Bronchial epithelial cell (primary cell): ENCODE data around the gene MRPS15. TPM values are rescaled to one million over a fixed set of nuclear protein-coding genes. Genes with fewer than 3 reads are reported as not detected.

Experiments
- DNase-seq: peaks from one replicate; pipeline ENCODE4 v3.0.0-alpha.2; 2010; ENCODE audit warnings: low read depth
- FAIRE-seq: peaks from 2 replicates; lab custom pipeline; 2011; peaks lifted over from hg19 to GRCh38; lab: Jason Lieb, UNC
- H3K27me3 ChIP-seq: 2 replicates; pipeline ENCODE4 v1.5.1; 2011; ENCODE audit warnings: low read length; ENCODE audit not compliant: control insufficient read depth, insufficient read depth
- H3K36me3 ChIP-seq: 2 replicates; pipeline ENCODE4 v1.5.1; 2011; ENCODE audit warnings: low read length; ENCODE audit not compliant: control insufficient read depth, insufficient read depth
- H3K4me3 ChIP-seq: 2 replicates; pipeline ENCODE4 v1.5.1; 2011; ENCODE audit warnings: mild to moderate bottlenecking, low read depth, low read length, control low read depth
- CTCF ChIP-seq: IDR thresholded peaks from 2 replicates; pipeline ENCODE4 v1.5.1; 2011; ENCODE audit warnings: mild to moderate bottlenecking, moderate library complexity, low read length, control low read depth, inconsistent platforms; ENCODE audit not compliant: insufficient read depth, severe bottlenecking
- total RNA-seq: library from RNA; depleted of rRNA; stranded (reverse); fragments of >200 nt; gene quantifications from 2 replicates; pipeline ENCODE4 v1.2.1, GENCODE V29; 2014

MRPS15 gene
- total RNA-seq, 1 donor from 2014 or later: 64.5 TPM

DNA sequence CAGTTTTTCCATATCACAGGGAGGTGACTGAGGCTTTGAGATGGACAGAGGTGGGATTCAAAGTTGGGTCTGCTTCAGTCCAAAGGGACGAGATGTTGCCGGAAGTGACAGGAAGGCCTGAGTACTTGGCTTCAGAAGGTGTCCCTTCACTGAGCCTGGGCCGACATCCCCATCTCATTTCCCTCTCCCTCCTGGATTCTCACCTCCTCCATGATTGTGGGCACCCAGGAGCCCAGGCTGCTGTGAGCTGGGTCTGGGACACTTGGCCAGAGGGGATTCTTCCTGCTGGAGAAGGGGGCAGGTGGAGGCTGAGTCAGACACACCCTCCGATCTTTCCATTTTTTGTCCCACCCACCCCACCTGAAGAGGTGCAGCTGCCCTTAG is 2.8 kb upstream of the MRPS15 start:
- DNase-seq: no peak
- H3K36me3 ChIP-seq: peaks cover 4% of the 10 kb centered on the region
- no peak for TF ChIP-seq CTCF
- no peak overlapping the region for H3K4me3 ChIP-seq
- FAIRE-seq: no peak
- no peaks in the 10 kb centered on the region for H3K27me3 ChIP-seq

- no peak overlapping the region for H3K4me3 ChIP-seq
- no peak for TF ChIP-seq CTCF
- FAIRE-seq (peak; percentile 36), DNase-seq (no peak)
- no peaks in the 10 kb centered on the region for H3K27me3 ChIP-seq
- peaks cover 4% of the 10 kb centered on the region for H3K36me3 ChIP-seq
Measured at GRCh38 chr1:36466370-36467026, 2.3 kb upstream of the MRPS15 start.

DNA sequence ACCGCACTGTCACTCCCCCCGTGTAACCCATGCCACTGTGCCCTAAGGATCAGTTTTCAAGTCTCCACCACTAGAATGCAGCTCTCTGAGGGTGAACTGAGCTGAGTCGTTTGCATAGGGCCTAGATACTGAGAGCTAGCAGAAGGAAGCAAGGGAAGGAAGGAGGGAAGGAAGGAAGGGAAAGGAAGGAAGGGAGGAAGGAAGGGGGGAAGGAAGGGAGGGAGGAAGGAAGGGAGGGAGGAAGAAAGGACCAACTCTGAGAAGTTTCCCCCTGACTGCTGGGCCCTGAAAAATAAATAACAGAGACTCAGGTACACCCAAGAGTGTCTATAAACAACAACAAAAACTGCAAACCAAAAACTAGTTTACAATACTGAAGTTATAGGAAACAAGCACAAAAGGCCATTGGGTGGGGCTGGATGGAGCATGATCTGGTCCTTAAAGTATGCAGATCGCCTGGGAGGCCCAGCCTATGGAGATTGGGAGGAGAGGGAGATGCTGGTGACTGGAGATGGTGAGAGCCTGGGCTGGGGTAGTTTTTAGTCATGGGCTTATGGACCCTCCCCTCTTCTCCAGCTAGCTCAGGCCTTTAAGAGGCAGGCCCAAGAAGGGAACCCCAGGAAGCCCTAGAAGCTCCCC is 1.7 kb upstream of the MRPS15 start:
- FAIRE-seq (no peak), DNase-seq (peak; percentile 32)
- no peak for TF ChIP-seq CTCF
- Histone ChIP-seq H3K36me3 (peaks cover 5% of the 10 kb centered on the region), H3K4me3 (no peak overlapping the region), H3K27me3 (no peaks in the 10 kb centered on the region)

- peaks cover 10% of the 10 kb centered on the region for H3K36me3 ChIP-seq
- TF ChIP-seq CTCF: no peak
- DNase-seq: peak; percentile 29
- no peaks in the 10 kb centered on the region for H3K27me3 ChIP-seq
- FAIRE-seq: no peak
- peak overlapping the region; percentile 56 for H3K4me3 ChIP-seq
Measured at GRCh38 chr1:36464605-36465393, 615 bp upstream of the MRPS15 start.

DNA sequence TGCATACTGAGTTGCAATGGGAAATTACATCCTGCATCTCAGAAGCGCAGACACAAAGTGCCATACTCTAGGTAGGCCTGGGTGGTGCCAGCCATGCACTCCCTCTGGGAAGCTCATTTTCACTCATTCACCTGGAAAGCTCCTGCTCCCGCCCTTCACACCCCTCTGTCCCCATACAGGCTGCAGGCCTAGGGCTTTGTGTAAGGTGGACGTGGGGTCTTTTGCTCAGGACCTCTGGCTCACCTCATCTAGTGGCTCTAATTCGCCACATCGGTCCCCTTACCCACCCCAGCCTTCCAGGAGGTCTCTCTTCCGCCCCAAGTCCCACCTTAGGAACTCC is 751 bp downstream of the MRPS15 start:
- peak overlapping the region; percentile 56 for H3K4me3 ChIP-seq
- no peak for TF ChIP-seq CTCF
- peaks cover 10% of the 10 kb centered on the region for H3K36me3 ChIP-seq
- H3K27me3 ChIP-seq: no peaks in the 10 kb centered on the region
- no peak for DNase-seq
- no peak for FAIRE-seq
